Activated CD8-positive, alpha-beta T cell treated with anti-CD3 and anti-CD28 coated beads for 36 hours (primary cell): ENCODE results near the gene GNAS. TPM values are rescaled to one million over a fixed set of nuclear protein-coding genes. Genes with fewer than 3 reads are reported as not detected.

ENCODE experiments used
- ATAC-seq: fragments of 200-7000 bp; cut with Tn5 transposase; one replicate; pipeline ENCODE4 v1.10.0; 2021; ENCODE audit warnings: mild to moderate bottlenecking, moderate library complexity
- CTCF ChIA-PET: fragments of 350-600 bp; sonication (Branson Sonifier 250); formaldehyde crosslinking; loops from one replicate; lab custom pipeline; 2021; ENCODE audit warnings: antibody characterized with exemption; lab: Charles Lee
- POLR2A ChIA-PET: fragments of 350-600 bp; sonication (Branson Sonifier 250); formaldehyde crosslinking; loops from one replicate; lab custom pipeline; 2021; ENCODE audit warnings: antibody characterized with exemption; lab: Charles Lee
- DNase-seq: peaks from one replicate; pipeline ENCODE4 v3.0.0-alpha.2; 2020
- H3K27ac Mint-ChIP-seq: one replicate; pipeline ENCODE4 v1.8.0; 2021; ENCODE audit warnings: mild to moderate bottlenecking, mixed read lengths
- H3K27me3 Mint-ChIP-seq: one replicate; pipeline ENCODE4 v1.8.0; 2021; ENCODE audit warnings: mixed read lengths
- H3K36me3 Mint-ChIP-seq: one replicate; pipeline ENCODE4 v1.8.0; 2021; ENCODE audit warnings: low read depth, mixed read lengths
- H3K4me1 Mint-ChIP-seq: one replicate; pipeline ENCODE4 v1.8.0; 2021; ENCODE audit warnings: low read depth, mixed read lengths
- H3K4me3 Mint-ChIP-seq: one replicate; pipeline ENCODE4 v1.8.0; 2021; ENCODE audit warnings: mild to moderate bottlenecking, moderate library complexity, mixed read lengths
- H3K9me3 Mint-ChIP-seq: one replicate; pipeline ENCODE4 v1.8.0; 2021; ENCODE audit warnings: mixed read lengths
- intact Hi-C: fragments of 100-400 bp; cut with micrococcal nuclease; formaldehyde crosslinking; loops from one replicate; pipeline ENCODE4 v1.10.0; 2022
- total RNA-seq, 2 experiments: library from RNA; stranded (reverse); gene quantifications; one replicate each; pipeline ENCODE4 v1.2.3, GENCODE V29; 2021
- TF ChIP-seq, protein P1 (sequence below): fragments of 200-600 bp; IDR thresholded peaks from one replicate; pipeline ENCODE4 v1.8.0; 2022; ENCODE audit warnings: antibody characterized with exemption, mild to moderate bottlenecking

Gene GNAS
- total RNA-seq, 2 experiments from 2014 or later = 703 to 723 TPM

DNA sequence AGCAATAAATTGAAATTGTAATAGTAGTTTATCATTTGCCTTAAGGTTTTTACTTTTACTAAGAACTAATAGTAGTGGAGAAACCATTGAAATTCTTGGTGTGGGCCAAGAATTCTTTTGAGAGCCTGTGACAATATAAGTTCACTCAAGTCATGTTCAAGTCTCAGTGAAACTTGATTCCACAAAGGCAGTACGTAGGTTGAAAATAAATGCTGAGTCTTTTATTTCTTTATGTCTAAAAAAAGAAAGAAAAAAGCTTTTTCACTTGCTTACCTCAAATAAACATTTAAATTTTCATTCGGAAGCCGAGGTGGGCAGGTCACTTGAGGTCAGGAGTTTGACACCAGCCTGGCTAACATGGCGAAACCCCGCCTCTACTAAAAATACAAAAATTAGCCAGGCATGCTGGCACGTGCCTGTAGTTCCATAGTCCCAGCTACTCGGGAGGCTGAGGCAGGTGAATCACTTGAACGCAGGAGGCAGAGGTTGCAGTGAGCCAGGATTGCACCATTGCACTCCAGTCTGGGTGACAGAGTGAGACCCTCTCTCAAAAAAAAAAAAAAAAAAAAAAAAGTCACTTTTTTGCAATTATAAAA, 70.7 kb downstream of the GNAS start:
- Mint-ChIP-seq H3K27me3 (no peaks in the 10 kb centered on the region), H3K36me3 (no peaks in the 10 kb centered on the region), H3K27ac (no peak overlapping the region), H3K4me1 (no peaks in the 10 kb centered on the region), H3K4me3 (no peak overlapping the region), H3K9me3 (no peaks in the 10 kb centered on the region)
- ChIA-PET CTCF (no interaction called here), POLR2A (interaction anchor here (1.4 kb wide), 1 partner anchor 16 kb away, joined by 4 read pairs; no protein-coding TSS in a partner anchor)
- no peak for ATAC-seq
- DNase-seq = no peak
- TF ChIP-seq, protein P1, sequence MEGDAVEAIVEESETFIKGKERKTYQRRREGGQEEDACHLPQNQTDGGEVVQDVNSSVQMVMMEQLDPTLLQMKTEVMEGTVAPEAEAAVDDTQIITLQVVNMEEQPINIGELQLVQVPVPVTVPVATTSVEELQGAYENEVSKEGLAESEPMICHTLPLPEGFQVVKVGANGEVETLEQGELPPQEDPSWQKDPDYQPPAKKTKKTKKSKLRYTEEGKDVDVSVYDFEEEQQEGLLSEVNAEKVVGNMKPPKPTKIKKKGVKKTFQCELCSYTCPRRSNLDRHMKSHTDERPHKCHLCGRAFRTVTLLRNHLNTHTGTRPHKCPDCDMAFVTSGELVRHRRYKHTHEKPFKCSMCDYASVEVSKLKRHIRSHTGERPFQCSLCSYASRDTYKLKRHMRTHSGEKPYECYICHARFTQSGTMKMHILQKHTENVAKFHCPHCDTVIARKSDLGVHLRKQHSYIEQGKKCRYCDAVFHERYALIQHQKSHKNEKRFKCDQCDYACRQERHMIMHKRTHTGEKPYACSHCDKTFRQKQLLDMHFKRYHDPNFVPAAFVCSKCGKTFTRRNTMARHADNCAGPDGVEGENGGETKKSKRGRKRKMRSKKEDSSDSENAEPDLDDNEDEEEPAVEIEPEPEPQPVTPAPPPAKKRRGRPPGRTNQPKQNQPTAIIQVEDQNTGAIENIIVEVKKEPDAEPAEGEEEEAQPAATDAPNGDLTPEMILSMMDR = no peak
- intact Hi-C loops = no loop called here

DNA sequence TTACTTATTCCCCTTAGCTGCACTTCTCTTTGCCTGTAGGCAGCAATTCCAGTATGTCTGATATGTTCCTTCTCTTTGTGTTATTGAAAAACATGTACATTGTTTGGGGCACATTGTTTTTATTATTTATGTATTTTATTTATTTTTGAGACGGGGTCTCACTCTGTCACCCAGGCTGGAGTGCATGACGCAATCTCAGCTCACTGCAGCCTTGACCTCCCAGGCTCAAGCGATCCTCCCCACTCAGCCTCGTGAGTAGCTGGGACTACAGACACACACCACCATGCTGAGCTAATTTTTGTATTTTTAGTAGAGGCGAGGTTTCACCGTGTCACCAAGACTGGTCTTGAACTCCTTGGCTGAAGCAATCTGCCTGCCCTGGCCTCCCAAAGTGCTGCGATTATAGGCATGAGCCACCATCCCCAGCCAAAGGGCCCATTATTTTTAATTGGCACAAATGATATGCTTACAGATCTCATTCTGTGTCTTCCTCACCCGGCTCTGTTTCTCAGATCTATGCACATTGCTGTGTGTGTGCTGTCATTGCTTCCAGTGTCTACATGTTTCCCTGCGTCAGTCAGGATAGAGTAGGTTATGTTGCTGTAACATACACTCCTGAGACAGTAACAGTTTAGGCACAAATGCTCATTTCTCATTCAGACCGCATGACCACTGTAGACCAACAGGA, 74.4 kb downstream of the GNAS start:
- no peak for DNase-seq
- CTCF ChIA-PET = no interaction called here
- TF ChIP-seq, protein P1 = no peak
- Mint-ChIP-seq H3K36me3 (no peaks in the 10 kb centered on the region), H3K27ac (no peak overlapping the region), H3K4me3 (no peak overlapping the region), H3K4me1 (no peaks in the 10 kb centered on the region), H3K27me3 (peaks cover 9% of the 10 kb centered on the region), H3K9me3 (no peaks in the 10 kb centered on the region)
- intact Hi-C loops = no loop called here
- POLR2A ChIA-PET = no interaction called here
- no peak for ATAC-seq

GRCh38 chr20:58927490-58928061, 75.1 kb downstream of the GNAS start:
- ChIA-PET POLR2A (no interaction called here), CTCF (no interaction called here)
- ATAC-seq (no peak), DNase-seq (no peak)
- H3K27ac Mint-ChIP-seq = no peak overlapping the region
- intact Hi-C loops = no loop called here
- TF ChIP-seq, protein P1 = no peak
- no peaks in the 10 kb centered on the region for H3K9me3 Mint-ChIP-seq
- no peaks in the 10 kb centered on the region for H3K4me1 Mint-ChIP-seq
- H3K27me3 Mint-ChIP-seq = peaks cover 9% of the 10 kb centered on the region
- no peaks in the 10 kb centered on the region for H3K36me3 Mint-ChIP-seq
- H3K4me3 Mint-ChIP-seq = no peak overlapping the region

- no peaks in the 10 kb centered on the region for H3K36me3 Mint-ChIP-seq
- ChIA-PET CTCF (no interaction called here), POLR2A (no interaction called here)
- DNase-seq (no peak), ATAC-seq (no peak)
- TF ChIP-seq, protein P1 = no peak
- H3K4me1 Mint-ChIP-seq = no peaks in the 10 kb centered on the region
- intact Hi-C loops = no loop called here
- H3K27me3 Mint-ChIP-seq = peaks cover 10% of the 10 kb centered on the region
- H3K9me3 Mint-ChIP-seq = no peaks in the 10 kb centered on the region
- no peak overlapping the region for H3K4me3 Mint-ChIP-seq
- no peak overlapping the region for H3K27ac Mint-ChIP-seq
Observed at GRCh38 chr20:58930496-58930895, 78.0 kb downstream of the GNAS start.

DNA sequence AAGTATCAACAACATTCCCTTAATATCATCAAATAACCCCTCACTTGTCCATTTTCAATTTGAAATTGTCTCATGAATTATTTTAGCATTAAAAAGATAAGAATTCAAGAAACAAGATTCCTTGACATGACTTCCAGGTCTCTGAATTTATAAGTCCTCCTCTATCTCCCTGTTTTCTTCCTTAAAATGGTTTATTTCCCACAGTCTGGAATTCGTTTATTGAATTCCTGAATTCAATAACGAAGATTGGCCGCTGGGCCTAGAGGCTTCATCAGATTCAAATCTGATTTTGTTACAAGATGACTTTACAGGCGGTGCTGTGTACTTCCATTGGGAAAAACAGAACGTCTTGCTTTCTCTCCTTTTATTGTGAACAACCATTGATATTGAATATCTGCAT, 79.7 kb downstream of the GNAS start:
- ATAC-seq = no peak
- DNase-seq = no peak
- Mint-ChIP-seq H3K4me1 (no peaks in the 10 kb centered on the region), H3K27ac (no peak overlapping the region), H3K36me3 (no peaks in the 10 kb centered on the region), H3K9me3 (peaks cover 2% of the 10 kb centered on the region), H3K4me3 (no peak overlapping the region), H3K27me3 (peaks cover 14% of the 10 kb centered on the region)
- TF ChIP-seq, protein P1 = no peak
- intact Hi-C loops = no loop called here
- CTCF ChIA-PET = no interaction called here
- POLR2A ChIA-PET = interaction anchor here (0.7 kb wide), 1 partner anchor 13 kb away, joined by 3 read pairs; no protein-coding TSS in a partner anchor
